ENCODE measurements around the gene MYO3B.

GRCh38 chr2:170605862-170606261 is 427.9 kb downstream of the MYO3B start:
- TF ChIP-seq CTCF (IDR thresholded peaks at IDR 0.05) (no peak), ATF1 (CRISPR knock-in tag; IDR thresholded peaks at IDR 0.05) (no peak), ZNF138 (CRISPR knock-in tag; conservative IDR thresholded peaks at IDR 0.05) (no peak), TCF7 (CRISPR knock-in tag; IDR thresholded peaks at IDR 0.05; ENCODE audit: low read depth) (no peak), ZNF423 (CRISPR knock-in tag; IDR thresholded peaks at IDR 0.05) (no peak), IRF1 (CRISPR knock-in tag; IDR thresholded peaks at IDR 0.05) (no peak), MAX (CRISPR knock-in tag; IDR thresholded peaks at IDR 0.05) (no peak), ATF2 (CRISPR knock-in tag; IDR thresholded peaks at IDR 0.05; ENCODE audit: borderline replicate concordance, low read depth) (no peak), IRF2 (CRISPR knock-in tag; IDR thresholded peaks at IDR 0.05; ENCODE audit: borderline replicate concordance, low read depth) (no peak), NR3C1 (CRISPR knock-in tag; conservative IDR thresholded peaks at IDR 0.05; ENCODE audit: low read depth) (no peak), ESRRA (CRISPR knock-in tag; IDR thresholded peaks at IDR 0.05; ENCODE audit: borderline replicate concordance) (no peak)

All from WTC11 (cell line).